Measurements from ENCODE around the gene CDH6.

DNA sequence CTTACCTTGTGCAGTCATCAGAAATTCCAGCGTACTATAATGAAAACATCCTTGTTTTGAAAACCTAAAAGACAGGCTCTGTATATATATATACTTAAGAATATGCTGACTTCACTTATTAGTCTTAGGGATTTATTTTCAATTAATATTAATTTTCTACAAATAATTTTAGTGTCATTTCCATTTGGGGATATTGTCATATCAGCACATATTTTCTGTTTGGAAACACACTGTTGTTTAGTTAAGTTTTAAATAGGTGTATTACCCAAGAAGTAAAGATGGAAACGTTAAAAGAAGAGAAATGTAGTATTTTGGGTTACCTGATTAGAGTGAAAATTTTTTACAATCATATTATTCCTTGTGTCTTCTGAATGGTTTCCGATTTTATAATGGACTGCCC lies 131.4 kb downstream of the CDH6 start:
- TF ChIP-seq CTCF (IDR thresholded peaks at IDR 0.05; ENCODE audit: insufficient read depth, low read length, poor library complexity, severe bottlenecking), result no peak
- TF ChIP-seq EZH2phosphoT487 (conservative IDR thresholded peaks at IDR 0.05; ENCODE audit: low read length), result no peak

Measured in SU-DHL-6 (cell line).